ENCODE measurements around the gene MAD1L1. TPM values are rescaled to one million over a fixed set of nuclear protein-coding genes. Genes with fewer than 3 reads are reported as not detected.

Gene MAD1L1
- total RNA-seq, 1 experiment from 2014 or later = 43.8 TPM

GRCh38 chr7:1949681-1950055 is 283.1 kb downstream of the MAD1L1 start:
- CTCF ChIA-PET = no interaction called here
- ATAC-seq (no peak), DNase-seq (ENCODE audit: low spot score) (no peak)
- Mint-ChIP-seq H3K36me3 (no peaks in the 10 kb centered on the region), H3K9me3 (no peaks in the 10 kb centered on the region), H3K4me1 (no peaks in the 10 kb centered on the region), H3K4me3 (no peak overlapping the region), H3K27me3 (ENCODE audit: low read depth) (no peaks in the 10 kb centered on the region), H3K27ac (peak overlapping the region; percentile 89)
- no peak for TF ChIP-seq ZNF532 (CRISPR knock-in tag; IDR thresholded peaks at IDR 0.05; ENCODE audit: borderline replicate concordance)
- TF ChIP-seq ZNF425 (CRISPR knock-in tag; conservative IDR thresholded peaks at IDR 0.05) = no peak
- POLR2A ChIA-PET = no interaction called here

GRCh38 chr7:1948887-1949680 is 283.7 kb downstream of the MAD1L1 start:
- peak; percentile 8 for DNase-seq (ENCODE audit: low spot score)
- Mint-ChIP-seq H3K36me3 (no peaks in the 10 kb centered on the region), H3K9me3 (no peaks in the 10 kb centered on the region), H3K4me1 (peaks cover 3% of the 10 kb centered on the region), H3K4me3 (no peak overlapping the region), H3K27me3 (ENCODE audit: low read depth) (no peaks in the 10 kb centered on the region), H3K27ac (peak overlapping the region; percentile 86)
- ChIA-PET POLR2A (interaction anchor here (0.5 kb wide), 1 partner anchor 833 kb away, joined by 3 read pairs; no protein-coding TSS in a partner anchor), CTCF (no interaction called here)
- TF ChIP-seq ZNF138 (CRISPR knock-in tag; conservative IDR thresholded peaks at IDR 0.05) = no peak
- no peak for TF ChIP-seq ATF6 (CRISPR knock-in tag; IDR thresholded peaks at IDR 0.05)
- TF ChIP-seq TCF7 (CRISPR knock-in tag; IDR thresholded peaks at IDR 0.05; ENCODE audit: low read depth) = no peak
- no peak for TF ChIP-seq MXD4 (CRISPR knock-in tag; IDR thresholded peaks at IDR 0.05; ENCODE audit: borderline replicate concordance)
- ATAC-seq = no peak

GRCh38 chr7:1948301-1948796 is 284.4 kb downstream of the MAD1L1 start:
- Mint-ChIP-seq H3K27ac (no peak overlapping the region), H3K4me1 (peaks cover 8% of the 10 kb centered on the region), H3K27me3 (ENCODE audit: low read depth) (no peaks in the 10 kb centered on the region), H3K36me3 (no peaks in the 10 kb centered on the region), H3K9me3 (no peaks in the 10 kb centered on the region), H3K4me3 (no peak overlapping the region)
- TF ChIP-seq USF1 (CRISPR knock-in tag; IDR thresholded peaks at IDR 0.05) = no peak
- no peak for TF ChIP-seq ZNF281 (CRISPR knock-in tag; IDR thresholded peaks at IDR 0.05)
- ATAC-seq (no peak), DNase-seq (ENCODE audit: low spot score) (no peak)
- ChIA-PET CTCF (no interaction called here), POLR2A (no interaction called here)
